HG03066 (cell line): Measurements from ENCODE around the gene CDCP2.
"Not testable (repeated sequence)": the region's sequence is repeated elsewhere in the genome, so short reads cannot be mapped to it uniquely, and the experiment has no call there.

Experiments used
- ATAC-seq: cut with Tn5 transposase; IDR thresholded peaks from one replicate; pipeline ENCODE4 v1.9.1; 2021; ENCODE audit warnings: low read depth; ENCODE audit not compliant: unreplicated experiment

CDCP2 gene

DNA sequence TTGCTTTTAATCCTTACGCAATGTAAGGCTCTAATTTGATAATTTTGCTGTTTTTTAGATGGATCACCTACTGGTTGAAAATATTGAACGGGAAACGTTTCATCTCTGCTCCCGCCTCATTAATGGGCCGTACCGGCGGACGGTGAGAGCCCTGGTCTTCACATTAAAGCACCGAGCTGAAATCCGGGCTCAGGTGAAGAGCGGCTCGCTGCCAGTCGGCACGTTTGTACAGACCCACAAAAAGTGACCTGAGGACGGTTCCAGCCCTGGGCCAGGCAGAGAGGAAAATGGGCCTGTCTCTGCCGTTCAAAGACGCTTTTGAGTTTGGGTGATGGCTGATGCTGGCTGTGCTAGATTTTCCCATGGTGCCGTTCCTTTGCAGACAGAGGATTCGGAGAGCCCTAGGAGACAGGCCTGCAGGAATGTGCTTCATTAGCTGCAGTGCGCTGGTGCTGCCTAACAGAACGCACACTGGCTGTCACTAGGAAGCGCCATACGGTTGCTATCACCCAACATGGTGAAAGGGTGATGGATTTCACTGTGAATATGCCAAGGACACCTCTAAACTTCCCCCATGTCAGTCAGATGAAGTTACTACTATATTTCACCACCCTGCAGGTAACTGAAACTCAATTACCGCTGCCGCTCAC is 56.4 kb downstream of the CDCP2 start:
- no peak for ATAC-seq

DNA sequence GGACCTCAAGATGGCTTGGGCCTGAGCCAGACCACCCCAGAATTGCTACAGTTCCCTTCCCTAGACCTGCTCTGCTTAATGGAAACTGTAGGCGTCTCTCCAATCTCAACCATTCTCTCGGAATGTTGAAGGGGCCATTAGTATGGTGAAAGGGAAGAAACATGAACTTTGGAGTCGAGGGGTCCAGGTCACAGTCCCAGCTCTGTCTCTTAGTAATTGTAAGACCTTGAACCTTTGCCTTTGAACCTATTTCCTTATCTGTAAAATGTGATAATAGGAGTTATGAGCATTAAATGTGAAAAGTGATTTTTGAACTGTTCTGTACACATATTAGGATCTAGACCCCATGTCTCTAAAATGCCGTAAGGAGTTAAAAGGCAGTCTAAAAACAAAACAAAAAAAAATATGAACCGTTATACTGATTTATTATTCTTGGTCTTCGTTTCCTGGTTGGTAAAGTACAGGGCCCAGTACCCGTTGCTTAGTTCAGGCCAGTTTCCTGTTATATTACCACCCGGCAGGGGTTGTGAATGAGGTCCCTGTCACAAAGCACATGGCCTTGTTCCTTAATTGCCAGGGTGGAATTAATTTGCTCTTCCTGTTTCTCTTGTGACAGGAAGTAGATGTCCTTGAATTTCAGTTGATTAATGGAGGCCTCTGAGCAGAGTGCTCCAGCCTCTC is 57.1 kb downstream of the CDCP2 start:
- no peak for ATAC-seq

DNA sequence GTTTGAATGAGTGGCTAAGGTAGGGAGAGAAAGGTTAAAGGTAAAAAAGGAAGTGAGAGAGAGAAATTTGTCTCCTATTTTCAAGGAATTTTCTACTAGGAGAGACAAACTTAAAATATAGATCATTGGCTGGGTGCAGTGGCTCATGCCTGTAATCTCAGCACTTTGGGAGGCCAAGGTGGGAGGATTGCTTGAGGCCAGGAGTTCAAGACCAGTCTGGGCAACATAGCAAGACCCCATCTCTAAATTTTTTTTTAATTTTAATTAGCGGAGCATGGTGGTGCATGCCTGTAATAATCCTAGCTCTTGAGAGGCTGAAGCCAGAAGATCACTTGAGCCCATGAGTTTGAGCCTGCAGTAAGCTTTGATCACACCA is 58.1 kb downstream of the CDCP2 start:
- not testable (repeated sequence) for ATAC-seq

DNA sequence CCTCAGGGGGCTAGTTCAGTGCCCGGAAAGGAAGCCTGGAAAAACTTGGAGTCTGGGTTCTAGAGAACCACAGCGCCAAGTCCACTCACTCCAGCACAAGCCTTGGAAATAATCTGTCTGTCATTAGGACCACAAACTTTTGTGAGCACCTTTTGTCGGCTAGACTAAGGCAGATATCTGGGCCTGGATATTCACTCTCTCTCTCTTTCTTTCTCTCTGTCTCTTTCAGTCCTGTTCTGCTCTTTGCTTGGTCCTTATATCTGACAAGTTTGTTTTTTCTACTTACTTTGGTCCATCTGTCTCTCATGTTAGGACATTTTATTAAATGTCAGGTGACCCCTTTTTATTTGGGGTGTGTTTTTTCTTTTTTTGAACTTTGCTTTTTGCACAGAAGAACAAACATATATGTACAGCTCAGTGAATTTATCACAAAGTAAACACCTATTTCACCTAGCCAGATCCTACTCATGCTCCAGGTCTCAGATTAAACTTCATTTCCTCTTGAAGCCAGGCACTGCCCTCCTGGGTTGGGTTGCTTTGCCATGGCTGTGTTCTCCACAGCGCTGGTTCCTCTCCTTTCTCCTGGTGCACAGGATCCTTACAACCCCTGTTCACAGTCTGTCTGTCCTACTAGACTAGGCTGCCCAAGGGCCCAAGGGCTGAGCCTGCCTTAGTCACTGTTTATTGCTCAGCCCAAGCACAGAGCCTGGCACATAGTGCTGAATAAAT is 58.6 kb downstream of the CDCP2 start:
- no peak for ATAC-seq

DNA sequence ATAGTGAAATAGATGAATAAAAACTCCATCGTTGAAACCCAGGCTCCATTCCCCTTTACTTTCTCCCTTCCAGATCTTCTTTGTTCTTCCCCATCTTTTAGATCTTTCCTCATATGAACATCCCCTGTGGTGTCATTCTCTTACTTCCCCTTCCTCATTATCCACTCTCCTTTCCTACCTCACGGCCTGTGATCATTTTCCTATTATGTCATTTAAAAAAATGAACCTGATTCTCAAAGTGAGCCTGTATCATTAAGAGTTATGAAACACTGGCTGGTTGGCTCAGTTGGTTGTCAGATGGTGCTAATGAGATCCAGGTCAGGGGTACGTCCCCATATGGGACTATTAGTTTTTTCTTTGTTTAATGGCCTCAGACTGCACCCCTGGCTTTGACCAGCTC is 61.1 kb downstream of the CDCP2 start:
- no peak for ATAC-seq

DNA sequence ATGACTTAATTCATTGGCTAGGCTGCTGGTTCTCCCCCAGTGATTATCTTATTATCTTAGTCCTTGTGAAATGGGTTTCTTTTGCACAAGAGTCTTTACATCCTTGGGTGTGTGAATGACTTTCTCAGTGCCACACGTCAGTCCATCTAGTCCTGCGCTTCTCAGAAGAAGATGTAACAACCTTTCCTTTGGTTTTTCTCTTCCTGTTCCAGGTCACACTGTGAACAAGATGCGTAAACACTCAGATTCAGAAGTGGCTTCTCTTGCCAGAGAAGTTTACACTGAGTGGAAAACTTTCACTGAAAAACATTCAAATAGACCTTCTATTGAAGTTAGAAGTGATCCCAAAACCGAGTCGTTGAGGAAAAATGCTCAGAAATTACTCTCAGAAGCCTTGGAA is 64.4 kb downstream of the CDCP2 start:
- ATAC-seq: no peak

DNA sequence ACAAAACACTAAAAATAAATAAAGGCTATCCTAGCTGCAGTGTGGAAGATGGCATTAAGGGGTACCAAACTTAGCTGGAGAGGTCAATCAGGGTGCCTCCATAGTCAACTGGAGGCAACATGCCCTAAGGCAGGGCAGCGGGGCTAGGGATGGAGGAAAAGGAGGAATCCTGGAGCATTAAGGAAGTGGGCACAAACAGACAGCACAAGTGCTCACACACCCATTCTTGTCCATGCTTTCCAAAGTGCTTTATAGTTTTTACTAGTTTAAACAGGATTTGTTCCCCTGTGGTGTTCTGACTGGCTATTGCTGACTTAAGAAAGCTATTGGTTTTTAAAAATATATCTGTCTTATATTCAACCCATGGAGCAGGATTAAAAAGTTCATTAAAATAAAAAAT is 66.0 kb downstream of the CDCP2 start:
- ATAC-seq: no peak

DNA sequence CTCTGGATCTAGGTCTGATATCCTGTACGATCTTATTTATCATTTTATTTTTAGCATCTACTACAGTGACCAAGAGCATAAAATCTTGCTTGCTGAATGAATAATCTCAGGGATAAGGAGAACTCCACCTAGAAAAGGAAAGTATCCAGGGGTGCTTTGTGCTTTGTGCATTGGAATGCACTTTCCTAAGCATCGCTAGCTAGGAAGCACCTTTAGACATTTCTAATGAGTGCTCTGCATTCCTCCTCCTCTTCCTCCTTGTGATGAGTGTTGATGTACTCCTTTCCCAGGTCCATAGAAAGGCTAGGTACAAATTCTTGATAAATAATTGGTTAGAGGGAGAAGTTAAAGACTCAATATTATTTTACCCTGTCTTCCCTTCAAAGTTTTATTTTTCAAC is 68.0 kb downstream of the CDCP2 start:
- ATAC-seq: no peak
